Measurements from ENCODE around the gene HGS. TPM values are rescaled to one million over a fixed set of nuclear protein-coding genes. Genes with fewer than 3 reads are reported as not detected.
A peak's percentile ranks its signal among the peaks of the same experiment; 100 is the strongest.

HGS gene
- total and polyA plus RNA-seq, 2 of the 13 experiments (the other 11 are each of a cell fraction or from before 2014, with no cell fraction given): 73.3 to 78.1 TPM

- no peak for TF ChIP-seq HNF1A (IDR thresholded peaks at IDR 0.05; ENCODE audit: low read depth)
- peak; percentile 26; the same call in 1 of the 2 replicates for TF ChIP-seq HNF1A (CRISPR knock-in tag; IDR thresholded peaks at IDR 0.05; ENCODE audit: borderline replicate concordance)
- peak; percentile 11 for TF ChIP-seq ZFX (CRISPR knock-in tag; IDR thresholded peaks at IDR 0.05; ENCODE audit: low read depth)
- TF ChIP-seq ZNF446 (CRISPR knock-in tag; IDR thresholded peaks at IDR 0.05): no peak
- peak; percentile 81; the same call in 1 of the 2 replicates for TF ChIP-seq ZNF724P (CRISPR knock-in tag; IDR thresholded peaks at IDR 0.05; ENCODE audit: borderline replicate concordance)
- TF ChIP-seq NCOA2 (CRISPR knock-in tag; IDR thresholded peaks at IDR 0.05): no peak
- 0 out of 2 replicates have a peak, but pooled peaks have one; percentile 13 for TF ChIP-seq SNAPC4 (CRISPR knock-in tag; IDR thresholded peaks at IDR 0.05)
- no peak; the same call in 1 of the 2 replicates for TF ChIP-seq MAZ (IDR thresholded peaks at IDR 0.05; ENCODE audit: borderline replicate concordance, low read depth, low read length)
- TF ChIP-seq MAZ (CRISPR knock-in tag; IDR thresholded peaks at IDR 0.05; ENCODE audit: low read depth): peak; percentile 28; the same call in 1 of the 2 replicates
- TF ChIP-seq ZNF552 (CRISPR knock-in tag; IDR thresholded peaks at IDR 0.05; ENCODE audit: borderline replicate concordance): peak; percentile 78
- TF ChIP-seq ARNT2 (CRISPR knock-in tag; IDR thresholded peaks at IDR 0.05; ENCODE audit: low read depth): peak; percentile 22
- TF ChIP-seq XRCC5 (optimal IDR thresholded peaks at IDR 0.05; ENCODE audit: low read length): peak; percentile 8
- 0 out of 2 replicates have a peak, but pooled peaks have one; percentile 55 for TF ChIP-seq ZNF296 (CRISPR knock-in tag; conservative IDR thresholded peaks at IDR 0.05)
- peak; percentile 18; the same call in 1 of the 2 replicates for TF ChIP-seq NR0B2 (CRISPR knock-in tag; IDR thresholded peaks at IDR 0.05)
- TF ChIP-seq ZSCAN20 (CRISPR knock-in tag; IDR thresholded peaks at IDR 0.05; ENCODE audit: borderline replicate concordance): peak; percentile 77; the same call in 1 of the 2 replicates
- TF ChIP-seq ZNF264 (CRISPR knock-in tag; IDR thresholded peaks at IDR 0.05): no peak
- 0 out of 2 replicates have a peak, but pooled peaks have one; percentile 27 for TF ChIP-seq ZNF691 (CRISPR knock-in tag; IDR thresholded peaks at IDR 0.05; ENCODE audit: borderline replicate concordance, low read depth)
- TF ChIP-seq NRL (CRISPR knock-in tag; IDR thresholded peaks at IDR 0.05; ENCODE audit: borderline replicate concordance): 0 out of 2 replicates have a peak, but pooled peaks have one; percentile 56
- TF ChIP-seq SNAI1 (CRISPR knock-in tag; IDR thresholded peaks at IDR 0.05; ENCODE audit: borderline replicate concordance): no peak
These were observed 28.7 kb downstream of the HGS start (continued) for GRCh38 chr17:81712468-81713003.
